Measurements from ENCODE around the gene AURKAIP1.

DNA sequence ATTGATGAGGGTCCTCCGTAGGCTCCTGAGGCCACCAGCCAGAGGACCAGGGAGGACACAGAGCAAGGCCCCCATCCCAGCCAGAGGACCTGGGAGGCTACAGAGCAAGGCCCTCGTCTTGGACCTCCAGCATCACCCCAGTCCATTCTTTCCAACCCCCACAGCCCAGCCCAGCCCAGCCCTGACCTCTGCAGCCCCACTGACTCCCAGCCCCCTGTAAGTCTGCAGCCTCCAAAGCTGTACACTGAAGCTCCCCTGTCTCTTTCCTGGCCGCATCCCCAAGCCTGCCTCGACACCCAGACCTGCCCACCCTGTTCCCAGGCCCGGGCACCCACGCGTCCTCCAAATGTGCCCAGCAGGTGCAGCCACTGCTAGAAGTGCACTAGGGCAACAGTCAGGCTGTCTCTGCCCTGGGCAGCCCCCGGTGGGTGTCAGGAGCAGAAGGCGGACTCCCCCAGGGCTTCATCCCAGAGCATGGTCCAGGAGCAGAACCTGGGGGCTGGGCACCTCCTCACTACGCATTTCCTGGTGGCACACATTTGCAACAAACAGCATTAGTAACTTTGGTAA is 27.9 kb downstream of the AURKAIP1 start:
- TF ChIP-seq GATA2 (IDR thresholded peaks at IDR 0.05; ENCODE audit: low read depth, low read length) (no peak), GATA3 (IDR thresholded peaks at IDR 0.05; ENCODE audit: low read depth, low read length) (no peak)

Data from SH-SY5Y (cell line).